OCI-LY3 (cell line): ENCODE results near the gene ZNF695.

Experiments
- EZH2phosphoT487 ChIP-seq: fragments of 200-600 bp; shearing (Covaris generic); IDR thresholded peaks from 2 replicates; pipeline ENCODE4 v1.6.1; 2018; ENCODE audit warnings: antibody characterized with exemption, mixed run types, low read depth
- TF ChIP-seq, protein P1 (sequence below): fragments of 200-600, 300-600 bp; sonication (generic); IDR thresholded peaks from 2 replicates; pipeline ENCODE4 v1.5.1; 2014; ENCODE audit warnings: antibody characterized with exemption, low read length, low read depth

DNA sequence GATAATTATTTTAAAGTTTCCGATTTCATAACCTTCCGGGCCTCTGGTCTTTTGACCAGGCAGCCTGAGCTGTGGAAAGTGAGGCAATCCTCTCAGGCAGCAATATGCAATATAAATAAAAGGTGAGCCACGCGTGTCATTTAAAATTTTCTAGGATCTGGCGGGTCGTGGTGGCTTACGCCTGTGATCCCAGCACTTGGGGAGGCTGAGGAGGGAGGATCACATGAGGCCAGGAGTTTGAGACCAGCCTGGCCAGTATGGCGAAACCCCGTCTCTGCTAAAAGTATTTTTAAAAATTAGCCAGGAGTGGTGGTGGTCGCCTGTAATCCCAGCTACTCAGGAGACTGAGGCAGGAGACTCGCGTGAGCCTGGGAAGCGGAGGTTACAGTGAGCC is 546 bp upstream of the ZNF695 start:
- TF ChIP-seq, protein P1, sequence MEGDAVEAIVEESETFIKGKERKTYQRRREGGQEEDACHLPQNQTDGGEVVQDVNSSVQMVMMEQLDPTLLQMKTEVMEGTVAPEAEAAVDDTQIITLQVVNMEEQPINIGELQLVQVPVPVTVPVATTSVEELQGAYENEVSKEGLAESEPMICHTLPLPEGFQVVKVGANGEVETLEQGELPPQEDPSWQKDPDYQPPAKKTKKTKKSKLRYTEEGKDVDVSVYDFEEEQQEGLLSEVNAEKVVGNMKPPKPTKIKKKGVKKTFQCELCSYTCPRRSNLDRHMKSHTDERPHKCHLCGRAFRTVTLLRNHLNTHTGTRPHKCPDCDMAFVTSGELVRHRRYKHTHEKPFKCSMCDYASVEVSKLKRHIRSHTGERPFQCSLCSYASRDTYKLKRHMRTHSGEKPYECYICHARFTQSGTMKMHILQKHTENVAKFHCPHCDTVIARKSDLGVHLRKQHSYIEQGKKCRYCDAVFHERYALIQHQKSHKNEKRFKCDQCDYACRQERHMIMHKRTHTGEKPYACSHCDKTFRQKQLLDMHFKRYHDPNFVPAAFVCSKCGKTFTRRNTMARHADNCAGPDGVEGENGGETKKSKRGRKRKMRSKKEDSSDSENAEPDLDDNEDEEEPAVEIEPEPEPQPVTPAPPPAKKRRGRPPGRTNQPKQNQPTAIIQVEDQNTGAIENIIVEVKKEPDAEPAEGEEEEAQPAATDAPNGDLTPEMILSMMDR: no peak
- no peak for TF ChIP-seq EZH2phosphoT487
